ENCODE results near the gene MMP7. TPM values are rescaled to one million over a fixed set of nuclear protein-coding genes. Genes with fewer than 3 reads are reported as not detected.

Gene MMP7, protein sequence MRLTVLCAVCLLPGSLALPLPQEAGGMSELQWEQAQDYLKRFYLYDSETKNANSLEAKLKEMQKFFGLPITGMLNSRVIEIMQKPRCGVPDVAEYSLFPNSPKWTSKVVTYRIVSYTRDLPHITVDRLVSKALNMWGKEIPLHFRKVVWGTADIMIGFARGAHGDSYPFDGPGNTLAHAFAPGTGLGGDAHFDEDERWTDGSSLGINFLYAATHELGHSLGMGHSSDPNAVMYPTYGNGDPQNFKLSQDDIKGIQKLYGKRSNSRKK
- total RNA-seq = not detected

DNA sequence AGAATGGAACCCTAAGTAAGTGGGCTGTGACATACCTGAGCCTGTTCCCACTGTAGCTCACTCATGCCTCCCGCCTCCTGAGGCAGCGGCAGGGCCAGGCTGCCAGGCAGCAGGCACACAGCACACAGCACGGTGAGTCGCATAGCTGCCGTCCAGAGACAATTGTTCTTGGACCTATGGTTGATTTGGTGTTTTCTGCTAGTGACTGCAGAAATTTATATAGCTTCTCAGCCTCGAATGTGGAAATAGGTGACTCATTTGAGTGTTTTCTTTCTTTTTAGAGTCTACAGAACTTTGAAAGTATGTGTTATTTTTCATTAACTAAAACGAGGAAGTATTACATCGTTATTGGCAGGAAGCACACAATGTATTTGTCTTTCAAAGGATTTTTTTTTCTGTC, at the start of gene MMP7:
Gene MMP7 (minus strand): TSS at position 190 of the 400 bp plus-strand sequence. CDS start 47 bp downstream, at position 143.
- intact Hi-C loops (cut with DNase I, micrococcal nuclease) = no loop called here
- ATAC-seq = peak; percentile 42
- Mint-ChIP-seq H3K9me3 (ENCODE audit: low read depth) (no peaks in the 10 kb centered on the region), H3K36me3 (ENCODE audit: low read depth) (no peaks in the 10 kb centered on the region), H3K4me1 (no peaks in the 10 kb centered on the region), H3K4me3 (no peak within 1 kb of the TSS), H3K27ac (no peak within 1 kb of the TSS), H3K27me3 (peaks cover 6% of the 10 kb centered on the region)
- ChIA-PET POLR2A (no interaction called here), CTCF (interaction anchor here (0.6 kb wide), 1 partner anchor 136 kb away, joined by 3 read pairs; no protein-coding TSS in a partner anchor)
- DNase-seq = peak; percentile 11

- no peak for DNase-seq
- CTCF ChIA-PET = interaction anchor here (1.0 to 1.9 kb wide), 3 partner anchors 14 to 17 kb away, joined by 3 to 8 read pairs (median 4); no protein-coding TSS in a partner anchor
Measured at GRCh38 chr11:102577723-102578122, 47.2 kb upstream of the MMP7 start.

DNA sequence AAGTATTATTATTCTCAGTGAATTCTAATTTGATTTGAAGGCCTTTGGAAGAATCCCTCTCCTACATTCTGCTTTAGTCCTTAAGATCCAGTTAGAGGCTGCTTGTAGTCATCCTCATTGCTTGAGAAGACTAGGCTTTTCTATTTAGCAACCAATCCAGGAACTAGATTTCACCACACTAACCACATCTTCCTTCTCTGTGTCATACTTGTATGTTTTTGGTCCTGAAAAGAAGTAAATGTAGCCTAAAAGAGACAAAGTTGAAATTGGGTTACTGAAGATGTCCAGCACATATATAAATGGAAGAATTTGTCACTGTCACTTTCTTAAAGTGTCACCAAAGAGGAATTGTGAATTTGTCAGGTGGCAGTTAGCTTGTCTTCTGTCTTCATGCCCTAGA, 46.6 kb upstream of the MMP7 start:
- Mint-ChIP-seq H3K36me3 (ENCODE audit: low read depth) (no peaks in the 10 kb centered on the region), H3K9me3 (ENCODE audit: low read depth) (peaks cover 1% of the 10 kb centered on the region), H3K27ac (no peak overlapping the region), H3K4me1 (peaks cover 28% of the 10 kb centered on the region), H3K27me3 (no peaks in the 10 kb centered on the region), H3K4me3 (no peak overlapping the region)
- peak; percentile 65 for ATAC-seq
- no peak for DNase-seq
- intact Hi-C loops (cut with DNase I, micrococcal nuclease) = no loop called here
- ChIA-PET POLR2A (interaction anchor here (0.6 kb wide), 1 partner anchor 10 kb away, joined by 9 read pairs; no protein-coding TSS in a partner anchor), CTCF (interaction anchor here (1.1 to 1.9 kb wide), 3 partner anchors 15 to 34 kb away, joined by 4 to 8 read pairs (median 5); no protein-coding TSS in a partner anchor)

More at GRCh38 chr11:102577723-102578122, 47.2 kb upstream of the MMP7 start:
- ATAC-seq = no peak
- Mint-ChIP-seq H3K27me3 (no peaks in the 10 kb centered on the region), H3K36me3 (ENCODE audit: low read depth) (no peaks in the 10 kb centered on the region), H3K27ac (no peak overlapping the region), H3K9me3 (ENCODE audit: low read depth) (peaks cover 1% of the 10 kb centered on the region), H3K4me1 (peaks cover 28% of the 10 kb centered on the region), H3K4me3 (no peak overlapping the region)
- POLR2A ChIA-PET = interaction anchor here (0.6 kb wide), 1 partner anchor 9 kb away, joined by 9 read pairs; no protein-coding TSS in a partner anchor
- intact Hi-C loops (cut with DNase I, micrococcal nuclease) = no loop called here

GRCh38 chr11:102576350-102576749, 45.8 kb upstream of the MMP7 start:
- Mint-ChIP-seq H3K4me3 (no peak overlapping the region), H3K9me3 (ENCODE audit: low read depth) (peaks cover 1% of the 10 kb centered on the region), H3K4me1 (peaks cover 28% of the 10 kb centered on the region), H3K27me3 (no peaks in the 10 kb centered on the region), H3K27ac (peak overlapping the region; percentile 14), H3K36me3 (ENCODE audit: low read depth) (no peaks in the 10 kb centered on the region)
- intact Hi-C loops (cut with DNase I, micrococcal nuclease) = no loop called here
- ATAC-seq (no peak), DNase-seq (no peak)
- CTCF ChIA-PET = interaction anchor here (1.1 to 1.8 kb wide), 2 partner anchors 18 to 35 kb away, joined by 4 to 5 read pairs; no protein-coding TSS in a partner anchor
- POLR2A ChIA-PET = interaction anchor here (0.7 kb wide), 1 partner anchor 12 kb away, joined by 4 read pairs; no protein-coding TSS in a partner anchor

- ATAC-seq = no peak
- DNase-seq = no peak
- Mint-ChIP-seq H3K4me1 (peaks cover 22% of the 10 kb centered on the region), H3K9me3 (ENCODE audit: low read depth) (peaks cover 1% of the 10 kb centered on the region), H3K4me3 (no peak overlapping the region), H3K27ac (no peak overlapping the region), H3K27me3 (no peaks in the 10 kb centered on the region), H3K36me3 (ENCODE audit: low read depth) (no peaks in the 10 kb centered on the region)
- ChIA-PET POLR2A (no interaction called here), CTCF (interaction anchor here (1.5 kb wide), 1 partner anchor 16 kb away, joined by 3 read pairs; no protein-coding TSS in a partner anchor)
- intact Hi-C loops (cut with DNase I, micrococcal nuclease) = no loop called here
Measured at GRCh38 chr11:102575012-102575411, 44.5 kb upstream of the MMP7 start.

GRCh38 chr11:102573851-102574250, 43.3 kb upstream of the MMP7 start:
- ChIA-PET POLR2A (no interaction called here), CTCF (interaction anchor here (0.6 to 1.5 kb wide), 3 partner anchors 15 to 39 kb away, joined by 3 to 5 read pairs (median 3); no protein-coding TSS in a partner anchor)
- no peak overlapping the region for H3K4me3 Mint-ChIP-seq
- peaks cover 6% of the 10 kb centered on the region for H3K36me3 Mint-ChIP-seq (ENCODE audit: low read depth)
- ATAC-seq (no peak), DNase-seq (no peak)
- peaks cover 20% of the 10 kb centered on the region for H3K4me1 Mint-ChIP-seq
- H3K9me3 Mint-ChIP-seq (ENCODE audit: low read depth) = peaks cover 6% of the 10 kb centered on the region
- intact Hi-C loops (cut with DNase I, micrococcal nuclease) = no loop called here
- H3K27ac Mint-ChIP-seq = no peak overlapping the region
- peaks cover 1% of the 10 kb centered on the region for H3K27me3 Mint-ChIP-seq

DNA sequence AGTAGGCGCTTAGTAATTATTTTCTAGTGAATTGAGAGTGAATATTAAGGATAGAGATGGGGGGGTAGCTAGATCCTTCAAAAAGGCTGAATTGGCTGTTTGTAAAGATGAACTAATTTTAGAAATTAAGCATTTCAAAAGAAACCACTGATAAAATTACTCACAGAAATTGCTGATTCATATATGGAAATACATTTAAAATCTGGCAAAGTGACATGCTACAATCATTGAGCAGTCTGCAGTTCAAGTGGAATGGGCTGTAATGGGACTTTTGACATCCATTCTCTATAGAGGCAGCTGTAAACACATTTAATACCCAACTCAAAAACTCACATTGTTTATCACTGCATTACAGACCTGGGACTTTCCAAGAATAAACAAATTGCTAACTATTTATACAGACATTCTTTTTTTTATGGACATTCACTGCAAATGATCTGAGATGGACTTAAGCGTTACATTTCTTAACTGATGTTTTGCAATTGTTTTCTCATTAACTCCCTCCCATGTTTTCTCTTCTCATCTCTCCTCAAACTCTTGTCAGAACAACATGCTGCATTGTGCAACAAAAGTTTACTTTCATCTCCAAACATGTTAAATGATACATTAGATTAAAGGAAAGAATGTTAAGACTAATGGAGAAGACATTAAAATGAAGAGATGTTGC, 42.1 kb upstream of the MMP7 start:
- intact Hi-C loops (cut with DNase I, micrococcal nuclease) = no loop called here
- Mint-ChIP-seq H3K27me3 (peaks cover 1% of the 10 kb centered on the region), H3K4me1 (peaks cover 19% of the 10 kb centered on the region), H3K27ac (no peak overlapping the region), H3K9me3 (ENCODE audit: low read depth) (peaks cover 12% of the 10 kb centered on the region), H3K4me3 (no peak overlapping the region), H3K36me3 (ENCODE audit: low read depth) (peaks cover 6% of the 10 kb centered on the region)
- ChIA-PET CTCF (interaction anchor here (0.5 kb wide), 1 partner anchor 41 kb away, joined by 6 read pairs; no protein-coding TSS in a partner anchor), POLR2A (no interaction called here)
- DNase-seq (no peak), ATAC-seq (no peak)

DNA sequence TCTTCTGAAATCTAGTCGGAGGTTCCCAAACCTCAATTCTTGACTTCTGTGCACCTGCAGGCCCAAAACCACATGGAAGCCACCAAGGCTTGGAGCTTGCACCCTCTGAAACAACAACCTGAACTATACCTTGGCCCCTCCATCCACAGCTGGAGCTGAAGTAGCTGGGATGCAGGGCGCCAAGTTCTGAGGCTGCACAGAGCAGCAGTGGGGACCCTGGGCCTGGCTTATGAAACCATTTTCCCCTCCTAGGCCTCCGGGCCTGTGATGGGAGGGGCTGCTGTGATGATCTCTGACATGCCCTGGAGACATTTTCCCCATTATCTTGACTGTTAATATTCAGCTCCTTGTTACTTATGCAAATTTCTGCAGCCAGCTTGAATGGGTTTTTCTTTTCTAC, 38.3 kb upstream of the MMP7 start:
- DNase-seq = no peak
- ATAC-seq = no peak
- CTCF ChIA-PET = no interaction called here
- Mint-ChIP-seq H3K27ac (no peak overlapping the region), H3K36me3 (ENCODE audit: low read depth) (peaks cover 6% of the 10 kb centered on the region), H3K4me1 (peaks cover 4% of the 10 kb centered on the region), H3K27me3 (peaks cover 1% of the 10 kb centered on the region), H3K9me3 (ENCODE audit: low read depth) (peaks cover 16% of the 10 kb centered on the region), H3K4me3 (no peak overlapping the region)
- intact Hi-C loops (cut with DNase I, micrococcal nuclease) = no loop called here
- POLR2A ChIA-PET = no interaction called here

DNA sequence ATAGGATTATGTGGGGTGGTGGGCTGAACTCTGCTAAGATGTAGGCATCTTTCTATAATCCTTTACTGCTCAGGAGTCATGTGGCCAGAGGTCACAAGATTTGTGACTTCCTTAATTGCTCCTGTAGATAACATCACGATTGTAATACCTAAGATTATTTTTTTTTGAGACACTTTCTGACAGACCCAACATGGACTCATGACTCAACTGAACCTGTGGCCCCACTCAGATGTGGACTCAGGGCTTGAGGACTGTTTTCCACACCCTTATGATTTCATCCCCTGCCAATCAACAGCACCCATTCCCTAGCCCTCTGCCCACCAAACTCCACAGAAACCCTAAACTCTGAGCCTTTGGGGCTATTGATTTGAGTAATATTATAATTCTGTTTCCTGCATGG, 35.6 kb upstream of the MMP7 start:
- Mint-ChIP-seq H3K4me1 (peaks cover 20% of the 10 kb centered on the region), H3K36me3 (ENCODE audit: low read depth) (peaks cover 6% of the 10 kb centered on the region), H3K27ac (no peak overlapping the region), H3K4me3 (no peak overlapping the region), H3K27me3 (peaks cover 3% of the 10 kb centered on the region), H3K9me3 (ENCODE audit: low read depth) (peaks cover 16% of the 10 kb centered on the region)
- intact Hi-C loops (cut with DNase I, micrococcal nuclease) = no loop called here
- CTCF ChIA-PET = no interaction called here
- ATAC-seq (no peak), DNase-seq (no peak)
- POLR2A ChIA-PET = no interaction called here

DNA sequence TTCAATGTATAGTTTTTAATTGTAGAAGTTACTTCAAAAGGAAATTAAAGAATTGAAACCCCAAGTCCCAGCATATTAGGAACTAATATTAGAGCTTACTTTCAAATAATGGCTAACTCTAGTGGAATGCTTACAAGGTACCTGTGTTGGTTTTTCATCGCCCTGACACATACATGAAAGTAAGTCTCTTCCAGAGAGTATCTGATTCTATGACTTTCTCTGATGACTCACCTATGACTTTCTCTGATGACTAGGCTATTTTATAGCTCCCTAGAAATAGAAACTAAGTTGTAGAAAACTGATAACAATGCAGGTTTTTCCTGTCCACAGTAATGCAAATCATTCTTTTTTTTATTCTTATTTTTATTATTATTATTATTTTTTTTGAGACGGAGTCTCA, 33.6 kb upstream of the MMP7 start:
- no peak overlapping the region for H3K4me3 Mint-ChIP-seq
- no peak overlapping the region for H3K27ac Mint-ChIP-seq
- CTCF ChIA-PET = interaction anchor here (0.7 to 1.2 kb wide), 6 partner anchors 13 to 274 kb away, joined by 3 to 6 read pairs (median 4); no protein-coding TSS in a partner anchor
- peaks cover 1% of the 10 kb centered on the region for H3K36me3 Mint-ChIP-seq (ENCODE audit: low read depth)
- H3K27me3 Mint-ChIP-seq = peaks cover 2% of the 10 kb centered on the region
- POLR2A ChIA-PET = interaction anchor here (0.7 kb wide), 2 partner anchors 12 to 51 kb away, joined by 3 to 4 read pairs; no protein-coding TSS in a partner anchor
- H3K9me3 Mint-ChIP-seq (ENCODE audit: low read depth) = peaks cover 13% of the 10 kb centered on the region
- intact Hi-C loops (cut with DNase I, micrococcal nuclease) = loop anchor here (1.0 to 5.0 kb wide), 3 partner anchors 35 to 112 kb away; partner anchors contain the start of gene TMEM123 (in 1 of the 2)
- no peak for DNase-seq
- peak; percentile 98 for ATAC-seq
- H3K4me1 Mint-ChIP-seq = peaks cover 38% of the 10 kb centered on the region

- no peak overlapping the region for H3K4me3 Mint-ChIP-seq
- H3K9me3 Mint-ChIP-seq (ENCODE audit: low read depth) = no peaks in the 10 kb centered on the region
- no peak overlapping the region for H3K27ac Mint-ChIP-seq
- POLR2A ChIA-PET = no interaction called here
- no peak for DNase-seq
- peaks cover 40% of the 10 kb centered on the region for H3K4me1 Mint-ChIP-seq
- CTCF ChIA-PET = interaction anchor here (1.0 kb wide), 1 partner anchor 105 kb away, joined by 3 read pairs; no protein-coding TSS in a partner anchor
- peaks cover 2% of the 10 kb centered on the region for H3K27me3 Mint-ChIP-seq
- intact Hi-C loops (cut with DNase I, micrococcal nuclease) = loop anchor here in 1 of 2 experiments (5.0 kb wide), 1 partner anchor 109 kb away; the partner anchor contains the start of gene TMEM123
- ATAC-seq = no peak
- H3K36me3 Mint-ChIP-seq (ENCODE audit: low read depth) = no peaks in the 10 kb centered on the region
Measured at GRCh38 chr11:102561636-102562035, 31.1 kb upstream of the MMP7 start.
